Hepatic stellate cell (primary cell): ENCODE results near the gene METTL27.
A peak's percentile ranks its signal among the peaks of the same experiment; 100 is the strongest.
"Not testable (repeated sequence)": the region's sequence is repeated elsewhere in the genome, so short reads cannot be mapped to it uniquely, and the experiment has no call there.

Experiments
- DNase-seq: peaks from one replicate; pipeline ENCODE4 v3.0.0; 2011; ENCODE audit warnings: low spot score

Gene METTL27

DNA sequence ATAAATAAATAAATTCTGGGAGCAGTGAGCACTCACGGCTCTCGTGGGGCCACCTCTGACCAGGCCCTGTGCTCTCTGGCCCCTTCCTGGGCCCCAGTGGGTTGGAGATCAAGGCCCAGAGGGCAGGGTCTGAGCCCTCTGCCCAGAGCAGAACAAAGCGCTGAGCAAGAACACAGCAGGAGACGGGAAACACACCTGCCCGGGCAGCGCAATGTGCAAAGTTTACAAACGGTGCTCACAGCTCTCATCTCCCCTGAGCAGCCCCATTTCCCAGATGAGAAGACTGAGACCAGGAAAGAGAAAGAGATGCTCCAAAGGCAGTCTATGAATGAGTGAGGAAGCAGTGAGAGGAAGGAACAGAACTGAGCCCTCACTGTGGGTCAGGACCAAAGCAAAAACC, 3.0 kb downstream of the METTL27 start:
- no peak for DNase-seq

DNA sequence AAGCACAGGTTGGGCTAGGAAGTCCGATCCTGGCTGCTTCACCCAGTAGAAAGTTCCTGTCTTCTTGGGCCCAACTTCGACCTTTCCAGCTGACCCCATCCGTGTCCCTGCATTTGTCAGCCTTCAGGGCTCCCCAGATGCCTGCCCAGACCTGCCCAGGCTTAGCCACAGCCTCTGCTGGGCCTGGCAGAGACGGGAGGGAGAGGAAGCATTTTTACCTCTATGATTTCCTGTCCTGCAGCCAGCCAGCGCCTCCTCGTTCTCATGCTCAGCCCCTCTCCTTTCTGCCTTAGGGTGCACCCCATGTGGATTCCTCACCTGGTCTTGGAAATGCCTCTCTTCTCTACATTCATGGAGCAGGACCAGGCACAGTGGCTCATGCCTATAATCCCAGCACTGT, 3.7 kb downstream of the METTL27 start:
- DNase-seq, result no peak

DNA sequence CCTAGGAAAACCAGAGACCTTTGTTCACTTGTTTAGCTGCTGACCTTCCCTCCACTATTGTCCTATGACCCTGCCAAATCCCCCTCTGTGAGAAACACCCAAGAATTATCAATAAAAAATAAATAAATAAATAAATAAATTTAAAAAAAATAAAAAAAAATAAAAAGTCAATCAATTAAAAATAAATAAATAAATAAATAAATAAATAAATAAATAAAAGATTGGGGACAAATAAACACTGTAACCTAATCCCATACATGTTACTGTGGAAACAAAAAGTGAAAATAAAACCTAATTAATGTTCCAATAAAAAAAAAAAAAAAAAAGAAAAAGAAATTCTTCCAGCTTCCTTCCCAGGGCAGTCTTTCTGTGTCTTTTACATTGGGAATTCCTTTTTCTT, 5.1 kb downstream of the METTL27 start:
- DNase-seq, result not testable (repeated sequence)

DNA sequence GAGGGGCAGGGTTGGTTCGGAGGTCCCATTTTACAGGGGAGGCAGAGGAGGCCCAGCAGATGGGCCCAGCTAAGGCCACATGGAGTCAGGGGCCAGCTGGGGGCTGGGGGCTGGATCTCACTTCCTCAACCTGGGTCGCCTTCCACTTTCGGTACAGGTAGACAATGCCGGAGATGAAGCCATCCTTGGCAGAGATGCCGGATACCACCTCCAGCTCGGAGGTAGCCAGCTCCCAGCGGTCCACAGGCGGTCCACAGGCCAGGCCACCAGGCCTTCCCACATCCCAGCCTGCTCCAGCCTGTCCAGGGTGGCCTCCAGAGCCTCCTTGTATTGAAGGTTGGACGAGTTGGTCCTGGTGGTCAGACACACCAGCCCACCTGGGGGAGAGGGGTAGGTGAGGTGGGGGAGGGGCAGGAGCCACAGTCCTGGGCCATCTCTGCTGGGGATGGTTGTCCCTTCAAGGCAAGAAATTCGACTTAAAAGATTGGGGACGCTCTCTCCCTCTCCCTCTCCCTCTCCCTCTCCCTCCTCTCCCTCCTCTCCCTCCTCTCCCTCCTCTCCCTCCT, 7.6 kb downstream of the METTL27 start:
- DNase-seq, result no peak

DNA sequence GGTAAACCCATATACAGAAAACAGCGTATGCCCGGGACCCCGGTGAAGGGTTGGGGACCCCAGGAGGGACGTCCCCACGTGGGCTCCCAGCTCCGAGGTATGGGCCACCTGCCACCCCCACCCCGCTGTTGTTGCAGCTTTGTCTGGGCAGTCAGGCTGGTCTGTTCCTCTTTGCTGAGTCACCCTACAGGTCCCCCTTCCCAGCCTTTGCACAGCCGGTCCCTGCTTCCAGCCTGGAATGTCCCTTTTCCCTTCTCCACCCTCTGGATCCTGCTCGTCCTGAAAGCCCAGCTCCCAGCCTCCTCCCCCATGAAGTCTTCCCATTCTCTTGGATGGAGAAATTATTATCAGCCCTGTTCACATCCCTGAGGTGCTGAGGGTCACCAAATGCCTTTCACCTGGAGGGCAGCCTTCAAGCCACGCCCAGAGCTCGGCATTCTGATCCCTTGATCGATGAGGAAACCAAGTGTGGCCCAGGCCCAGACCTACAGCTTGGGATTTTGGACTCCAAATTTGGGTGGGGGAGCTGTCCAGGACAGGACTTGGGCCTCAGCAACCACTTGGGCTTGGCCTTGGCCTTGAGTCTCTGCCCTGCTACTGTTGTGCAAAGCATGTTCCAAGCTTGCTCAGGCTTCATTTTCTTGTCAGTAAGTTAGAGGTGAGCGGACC, 8.9 kb downstream of the METTL27 start:
- DNase-seq, result peak; percentile 9

DNA sequence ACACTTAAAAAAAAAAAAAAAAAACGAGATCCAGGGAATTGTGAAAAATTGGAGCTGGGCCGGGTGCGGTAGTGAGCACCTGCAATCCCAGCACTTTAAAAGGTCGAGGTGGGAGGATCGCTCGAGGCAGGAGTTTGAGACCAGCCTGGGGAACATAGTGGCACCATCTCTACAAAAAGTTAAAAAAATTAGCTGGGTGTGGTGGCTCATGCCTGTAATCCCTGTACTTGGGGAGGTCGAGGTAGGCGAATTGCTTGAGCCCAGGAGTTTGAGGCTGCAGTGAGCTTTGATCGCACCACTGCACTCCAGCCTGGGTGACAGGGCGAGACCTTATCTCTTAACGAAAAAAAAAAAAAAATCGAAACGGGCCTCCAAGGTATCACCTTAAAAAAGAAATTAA, 9.5 kb downstream of the METTL27 start:
- no peak for DNase-seq

DNA sequence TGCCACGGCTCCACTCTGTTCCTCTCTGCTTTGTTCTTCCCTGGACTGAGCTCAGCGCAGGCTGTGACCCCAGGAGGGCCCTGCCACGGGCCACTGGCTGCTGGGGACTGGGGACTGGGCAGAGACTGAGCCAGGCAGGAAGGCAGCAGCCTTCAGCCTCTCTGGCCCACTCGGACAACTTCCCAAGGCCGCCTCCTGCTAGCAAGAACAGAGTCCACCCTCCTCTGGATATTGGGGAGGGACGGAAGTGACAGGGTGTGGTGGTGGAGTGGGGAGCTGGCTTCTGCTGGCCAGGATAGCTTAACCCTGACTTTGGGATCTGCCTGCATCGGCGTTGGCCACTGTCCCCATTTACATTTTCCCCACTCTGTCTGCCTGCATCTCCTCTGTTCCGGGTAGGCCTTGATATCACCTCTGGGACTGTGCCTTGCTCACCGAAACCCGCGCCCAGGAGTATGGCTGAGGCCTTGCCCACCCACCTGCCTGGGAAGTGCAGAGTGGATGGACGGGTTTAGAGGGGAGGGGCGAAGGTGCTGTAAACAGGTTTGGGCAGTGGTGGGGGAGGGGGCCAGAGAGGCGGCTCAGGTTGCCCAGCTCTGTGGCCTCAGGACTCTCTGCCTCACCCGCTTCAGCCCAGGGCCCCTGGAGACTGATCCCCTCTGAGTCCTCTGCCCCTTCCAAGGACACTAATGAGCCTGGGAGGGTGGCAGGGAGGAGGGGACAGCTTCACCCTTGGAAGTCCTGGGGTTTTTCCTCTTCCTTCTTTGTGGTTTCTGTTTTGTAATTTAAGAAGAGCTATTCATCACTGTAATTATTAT, 10.3 kb downstream of the METTL27 start:
- peak; percentile 2 for DNase-seq

DNA sequence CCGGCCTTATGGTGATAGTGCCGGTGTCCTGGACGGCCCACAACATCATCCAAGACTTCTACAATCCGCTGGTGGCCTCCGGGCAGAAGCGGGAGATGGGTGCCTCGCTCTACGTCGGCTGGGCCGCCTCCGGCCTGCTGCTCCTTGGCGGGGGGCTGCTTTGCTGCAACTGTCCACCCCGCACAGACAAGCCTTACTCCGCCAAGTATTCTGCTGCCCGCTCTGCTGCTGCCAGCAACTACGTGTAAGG, 10.8 kb downstream of the METTL27 start:
- no peak for DNase-seq

DNA sequence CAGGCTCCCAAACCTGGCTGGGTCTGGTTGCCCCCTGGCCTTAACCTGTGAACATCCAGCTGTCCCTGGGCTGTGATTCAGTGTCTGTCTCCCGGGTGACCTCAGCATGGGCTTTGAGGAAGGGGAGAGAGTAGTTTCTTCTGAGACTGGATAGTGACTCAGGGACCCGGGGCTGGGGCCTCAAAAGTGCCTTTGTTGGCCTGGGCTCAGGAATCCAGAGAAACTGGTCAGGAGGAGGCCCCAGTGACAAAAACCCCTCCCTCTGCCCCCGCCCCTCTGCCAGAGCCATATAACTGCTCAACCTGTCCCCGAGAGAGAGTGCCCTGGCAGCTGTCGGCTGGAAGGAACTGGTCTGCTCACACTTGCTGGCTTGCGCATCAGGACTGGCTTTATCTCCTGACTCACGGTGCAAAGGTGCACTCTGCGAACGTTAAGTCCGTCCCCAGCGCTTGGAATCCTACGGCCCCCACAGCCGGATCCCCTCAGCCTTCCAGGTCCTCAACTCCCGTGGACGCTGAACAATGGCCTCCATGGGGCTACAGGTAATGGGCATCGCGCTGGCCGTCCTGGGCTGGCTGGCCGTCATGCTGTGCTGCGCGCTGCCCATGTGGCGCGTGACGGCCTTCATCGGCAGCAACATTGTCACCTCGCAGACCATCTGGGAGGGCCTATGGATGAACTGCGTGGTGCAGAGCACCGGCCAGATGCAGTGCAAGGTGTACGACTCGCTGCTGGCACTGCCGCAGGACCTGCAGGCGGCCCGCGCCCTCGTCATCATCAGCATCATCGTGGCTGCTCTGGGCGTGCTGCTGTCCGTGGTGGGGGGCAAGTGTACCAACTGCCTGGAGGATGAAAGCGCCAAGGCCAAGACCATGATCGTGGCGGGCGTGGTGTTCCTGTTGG, 11.4 kb downstream of the METTL27 start, which contains the start of gene CLDN4:
Gene CLDN4, plus strand, starts transcription at position 316 of the 903 bp plus-strand sequence. Its CDS starts 206 bp downstream, at position 522.
- DNase-seq, result no peak

DNA sequence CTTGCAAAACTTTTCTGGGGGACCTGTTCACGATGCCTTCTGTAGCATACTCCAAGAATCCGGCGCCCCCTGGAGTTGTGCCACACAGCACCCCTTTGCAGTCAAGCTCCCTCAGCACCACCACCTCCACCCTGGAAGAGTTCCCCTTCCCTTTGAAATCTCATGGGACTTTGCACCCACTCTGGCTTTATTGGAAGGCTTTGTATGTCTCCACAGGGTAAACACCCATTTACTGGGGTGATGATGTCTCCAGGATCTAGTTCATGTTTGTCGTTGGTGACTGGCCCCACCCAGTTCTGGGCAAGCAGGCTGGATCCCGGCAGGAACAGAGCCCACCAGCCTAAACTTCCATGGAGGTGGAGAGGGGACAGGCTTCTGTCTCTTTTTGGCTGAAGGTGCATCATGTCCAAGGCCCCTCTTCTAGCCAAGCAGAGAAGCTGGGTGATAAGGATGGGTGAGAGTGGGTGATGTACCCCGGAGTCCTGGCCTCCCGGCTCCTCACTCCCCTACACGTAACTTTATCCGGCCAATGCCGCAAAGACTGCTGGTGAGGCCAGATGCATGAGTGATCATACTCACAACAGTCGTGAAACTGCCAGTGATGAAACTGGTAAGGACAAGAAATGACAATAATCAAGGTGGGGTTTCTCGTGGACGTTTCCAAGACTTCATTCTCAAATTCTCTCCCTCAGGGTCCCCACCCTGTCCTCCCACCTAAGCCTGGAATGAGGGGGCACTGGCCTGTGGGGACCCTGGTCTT, 12.2 kb downstream of the METTL27 start:
- DNase-seq, result no peak

DNA sequence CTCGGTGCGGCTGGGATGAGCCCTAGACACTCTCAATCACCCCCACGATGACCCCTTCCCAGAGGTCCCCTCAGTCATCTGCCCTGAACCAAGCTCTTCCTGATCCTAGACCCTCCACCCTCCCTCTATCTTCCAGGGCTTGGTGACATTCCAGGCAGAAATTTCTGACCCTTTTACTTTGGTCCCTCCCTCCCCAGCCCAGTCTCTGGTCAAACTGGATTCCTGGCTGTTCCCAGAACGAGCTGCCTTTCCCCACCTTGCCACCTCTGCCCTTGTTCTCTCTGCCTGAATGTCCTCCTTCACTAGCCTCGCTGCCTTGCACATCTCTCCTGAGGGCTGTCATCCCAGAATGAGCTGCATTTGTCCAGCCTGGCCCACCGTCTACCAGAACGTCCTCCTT, 12.8 kb downstream of the METTL27 start:
- DNase-seq, result no peak

DNA sequence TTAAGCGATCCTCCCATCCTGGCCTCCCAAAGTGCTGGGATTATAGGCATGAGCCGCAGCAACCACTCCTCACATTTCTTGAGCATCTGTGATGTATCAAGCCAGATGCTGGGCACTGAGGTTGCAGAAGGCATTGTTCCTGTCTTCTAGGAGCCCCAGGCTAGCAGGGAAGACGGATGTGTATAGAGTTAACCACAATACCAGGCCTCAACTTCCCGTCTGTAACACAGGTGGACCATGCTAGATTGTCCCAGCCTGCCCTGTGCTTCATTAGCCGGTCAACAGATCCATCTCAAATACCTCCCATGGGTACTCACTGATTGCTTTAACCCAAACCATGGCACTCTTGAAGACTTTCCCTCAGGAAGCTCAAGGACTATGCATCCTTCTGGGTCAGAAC, 13.3 kb downstream of the METTL27 start:
- DNase-seq, result no peak

DNA sequence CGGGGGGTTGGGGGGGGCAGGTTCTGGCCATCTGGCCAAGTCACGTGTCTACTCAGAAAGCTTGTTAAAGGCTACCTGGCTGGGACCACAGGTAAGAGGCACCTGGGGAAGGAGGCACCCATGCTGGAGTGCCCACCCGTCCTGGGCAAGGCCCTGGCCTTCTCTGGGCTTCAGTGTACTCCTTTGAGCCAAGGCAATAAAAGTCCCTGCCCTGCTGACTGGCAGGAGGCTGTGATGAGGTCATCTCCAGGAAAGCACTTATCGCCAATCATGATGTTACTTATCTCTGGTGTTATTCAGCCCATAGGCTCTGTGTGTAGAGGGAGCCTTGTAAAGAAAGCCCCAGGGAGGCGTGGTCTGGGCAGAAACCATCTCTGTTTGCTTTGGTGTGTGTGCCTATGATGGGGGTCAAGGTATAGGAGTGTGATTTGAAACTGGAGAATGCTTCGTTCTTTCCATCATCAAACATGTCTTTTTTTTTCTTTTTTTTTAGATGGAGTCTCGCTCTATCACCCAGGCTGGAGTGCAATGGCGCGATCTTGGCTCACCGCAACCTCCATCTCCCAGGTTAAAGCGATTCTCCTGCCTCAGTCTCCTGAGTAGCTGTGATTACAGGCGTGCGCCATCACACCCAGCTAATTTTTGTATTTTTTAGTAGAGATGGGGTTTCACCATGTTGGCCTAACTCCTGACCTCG, 14.1 kb downstream of the METTL27 start:
- DNase-seq, result peak; percentile 47

DNA sequence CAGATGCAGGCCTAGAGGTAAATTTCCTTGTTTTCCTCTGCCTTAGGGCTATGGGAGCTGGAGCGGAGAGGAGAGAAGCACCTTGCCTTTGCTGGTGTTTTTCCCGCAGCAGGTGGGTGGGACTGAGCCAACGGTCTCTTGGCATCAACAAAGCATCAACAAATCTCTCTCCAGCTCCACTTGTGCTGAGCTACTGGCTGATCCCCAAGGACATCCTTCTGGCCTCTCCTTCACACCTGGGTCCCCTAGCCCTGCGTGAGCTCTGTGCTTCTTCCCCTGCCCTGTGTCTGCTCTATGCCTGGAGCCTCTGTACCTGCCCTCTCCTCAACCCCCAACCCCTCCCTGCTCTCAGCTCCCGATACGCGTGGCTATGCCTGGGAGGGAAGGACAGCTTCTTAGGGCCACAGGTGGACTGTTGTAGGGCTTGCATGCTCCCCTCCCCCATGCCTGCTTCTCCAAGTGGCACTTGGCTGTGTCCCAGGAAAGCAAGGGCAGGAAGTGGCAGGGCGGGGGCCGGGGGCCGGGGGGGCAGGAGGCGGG, 14.7 kb downstream of the METTL27 start:
- DNase-seq, result no peak

DNA sequence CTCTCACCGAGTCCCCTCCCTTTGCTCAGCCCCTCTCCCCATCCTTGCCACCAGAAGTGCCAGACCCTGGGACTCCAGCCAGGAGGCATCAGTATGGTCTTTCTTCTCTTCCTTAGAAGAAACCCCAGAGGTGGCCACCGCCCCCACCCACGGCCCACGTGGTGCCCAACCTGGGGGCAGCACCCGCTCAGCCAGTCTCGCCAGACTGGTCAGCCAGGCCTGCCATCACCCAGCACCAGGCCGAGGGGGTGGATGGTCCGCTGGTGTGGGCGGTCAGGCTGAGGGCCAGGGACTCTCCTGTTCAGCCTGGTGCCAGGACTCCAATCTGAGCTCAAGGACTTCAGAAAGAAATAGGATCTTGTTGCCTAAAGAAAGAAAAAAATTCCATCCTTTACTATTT, 17.3 kb downstream of the METTL27 start:
- no peak for DNase-seq

DNA sequence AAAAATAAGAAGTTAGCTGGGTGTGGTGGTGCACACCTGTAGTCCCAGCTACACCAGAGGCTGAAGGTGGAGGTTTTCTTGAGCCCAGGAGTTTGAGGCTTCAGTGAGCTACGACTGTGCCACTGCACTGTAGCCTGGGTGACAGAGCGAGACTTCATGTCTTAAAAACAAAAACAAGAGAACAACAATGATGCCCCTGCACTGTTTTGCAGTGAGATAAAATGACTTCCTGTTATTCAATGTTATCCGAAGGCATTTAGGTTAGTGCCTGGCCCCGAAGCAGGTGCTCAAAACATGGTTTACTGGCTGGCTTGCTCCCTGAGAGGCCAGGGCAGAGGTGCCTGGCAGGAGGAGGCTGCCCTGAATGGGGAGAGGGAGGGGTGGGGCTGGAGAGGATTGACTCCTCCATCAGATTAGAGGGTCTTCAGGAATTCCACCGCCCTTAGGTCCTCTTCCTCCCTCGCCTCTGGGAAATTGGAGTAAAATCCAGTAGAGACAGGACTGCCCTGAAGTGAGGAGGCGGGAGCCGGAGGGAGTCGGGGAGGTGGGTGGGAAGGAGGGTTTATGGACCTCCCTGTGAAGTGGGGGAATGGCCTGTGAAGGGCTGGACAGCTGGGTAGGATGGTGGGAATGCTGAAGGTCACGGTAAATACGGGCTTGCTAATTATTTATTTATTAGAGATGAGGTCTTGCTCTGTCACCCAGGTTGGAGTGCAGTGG, 18.3 kb downstream of the METTL27 start:
- no peak for DNase-seq

DNA sequence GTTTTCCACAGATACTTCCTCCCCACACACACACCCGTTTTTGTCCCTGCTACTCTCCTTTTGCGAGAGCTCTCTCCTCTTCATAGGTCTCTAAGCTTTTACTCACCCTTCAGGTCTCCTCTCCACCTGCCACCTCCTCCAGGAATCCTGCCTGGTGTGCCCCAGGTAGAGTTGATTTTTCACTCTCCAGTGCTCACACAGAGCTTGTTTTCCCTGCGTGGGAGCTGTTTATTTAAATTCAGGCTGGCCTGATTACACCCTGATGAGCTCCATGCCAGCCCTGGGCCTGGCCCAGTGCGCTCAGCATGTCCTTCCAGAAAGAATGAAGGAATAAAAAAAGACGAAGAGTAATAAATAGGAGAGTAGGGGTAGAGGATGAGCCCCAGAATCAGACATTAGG, 19.1 kb downstream of the METTL27 start:
- DNase-seq, result no peak

DNA sequence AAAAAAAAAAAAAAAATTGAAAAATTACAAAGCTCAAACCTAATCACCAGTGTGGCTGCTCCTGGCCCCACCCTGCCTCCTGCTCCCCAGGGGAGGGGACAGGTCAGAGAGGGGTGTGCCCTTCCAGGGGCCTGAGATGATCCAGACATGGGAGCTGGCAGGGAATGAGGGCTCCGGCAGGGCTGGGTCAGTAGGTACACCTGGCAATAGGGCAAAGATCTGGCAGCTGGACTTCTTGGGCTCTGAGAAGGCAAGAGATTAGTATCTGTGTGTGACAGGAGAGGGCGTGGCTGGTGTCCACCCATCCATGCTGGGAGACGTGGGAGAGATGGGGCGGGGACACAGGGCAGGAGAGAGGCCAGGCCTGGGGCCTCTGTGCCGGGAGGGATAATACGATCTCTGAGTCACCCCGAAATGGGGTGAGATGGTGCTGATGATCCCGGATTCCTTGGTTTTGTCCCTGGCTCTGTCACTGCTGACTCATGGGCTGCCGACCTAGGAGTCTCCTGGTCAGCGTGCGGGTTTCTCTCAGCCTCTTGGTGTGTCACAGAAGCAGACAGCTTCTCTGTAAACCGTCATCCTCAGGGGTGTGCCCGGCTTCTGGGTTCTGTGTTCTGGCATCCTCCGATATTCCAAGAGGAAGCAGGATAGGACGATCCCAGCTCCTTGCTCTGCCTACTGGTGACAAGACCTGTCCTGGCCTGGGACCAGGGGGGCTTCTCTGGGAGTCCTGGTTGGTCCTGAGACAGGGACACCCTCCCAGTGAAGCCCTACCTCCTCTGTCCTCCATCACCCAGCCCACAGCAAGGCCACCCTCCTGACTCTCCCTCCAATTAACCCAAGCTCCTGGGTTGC, 19.8 kb downstream of the METTL27 start:
- peak; percentile 99 for DNase-seq

DNA sequence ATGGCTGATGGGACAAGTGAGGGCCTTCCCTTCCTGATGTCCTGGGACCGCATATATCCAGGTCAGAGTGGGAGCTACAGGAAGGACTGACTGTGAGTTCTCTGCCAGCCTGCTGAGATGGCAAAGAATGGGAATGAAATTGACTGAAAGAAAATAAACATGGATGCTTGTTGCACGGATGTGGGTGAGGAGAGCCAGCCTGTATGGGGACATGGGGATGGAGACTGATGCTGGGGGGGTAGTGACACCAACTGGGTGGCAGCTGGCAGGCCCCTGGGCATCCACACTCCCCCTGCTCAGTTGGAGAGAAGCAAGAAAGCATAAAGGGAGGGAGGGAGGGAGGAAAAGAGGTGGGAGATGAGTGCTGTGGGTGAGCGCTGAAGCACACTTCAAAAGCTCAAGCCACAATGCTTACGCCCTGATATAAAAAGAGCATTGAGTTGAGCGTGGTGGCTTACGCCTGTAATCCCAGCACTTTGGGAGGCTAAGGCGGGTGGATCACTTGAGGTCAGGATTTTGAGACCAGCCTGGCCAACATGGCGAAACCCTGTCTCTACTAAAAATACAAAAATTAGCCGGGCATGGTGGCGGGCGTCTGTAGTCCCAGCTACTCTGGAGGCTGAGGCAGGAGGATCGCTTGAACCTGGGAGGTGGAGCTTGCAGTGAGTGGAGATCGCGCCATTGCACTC, 20.6 kb downstream of the METTL27 start:
- DNase-seq, result not testable (repeated sequence)
